Measurements from ENCODE around the gene TRIO. TPM values are rescaled to one million over a fixed set of nuclear protein-coding genes. Genes with fewer than 3 reads are reported as not detected.

The TRIO gene
- total and polyA plus RNA-seq, 11 donors: 35.2 to 99.1 (median 58.4) TPM

- TF ChIP-seq POLR2A (IDR thresholded peaks at IDR 0.05) (no peak), CTCF (IDR thresholded peaks at IDR 0.05) (no peak)
- DNase-seq (peak; percentile 73 to 85 (median 81)), ATAC-seq (peak; percentile 83 to 95 (median 91))
- no peaks in the 10 kb centered on the region for H3K9me3 ChIP-seq
- peak overlapping the region in 9 of 12 donors; percentile 5 to 42 (median 22) for H3K4me3 ChIP-seq
- intact Hi-C loops (cut with DNase I): loop anchor here in 2 of 10 donors (5.0 to 10.0 kb wide), 2 partner anchors 33 to 51 kb away; no protein-coding TSS in a partner anchor
- no peaks in the 10 kb centered on the region for H3K36me3 ChIP-seq
- WGBS, 4 donors: 9 to 17% (median 13%) methylated on average over 14 of the region's 14 CpGs
- no peaks in the 10 kb centered on the region for H3K27me3 ChIP-seq
- H3K4me1 ChIP-seq: peaks cover 28 to 73% (median 65%) of the 10 kb centered on the region in 12 donors
- H3K27ac ChIP-seq: peak overlapping the region in 11 of 12 donors; percentile 60 to 87 (median 73)
Observed at GRCh38 chr5:14153932-14154731, 11.0 kb downstream of the TRIO start.

DNA sequence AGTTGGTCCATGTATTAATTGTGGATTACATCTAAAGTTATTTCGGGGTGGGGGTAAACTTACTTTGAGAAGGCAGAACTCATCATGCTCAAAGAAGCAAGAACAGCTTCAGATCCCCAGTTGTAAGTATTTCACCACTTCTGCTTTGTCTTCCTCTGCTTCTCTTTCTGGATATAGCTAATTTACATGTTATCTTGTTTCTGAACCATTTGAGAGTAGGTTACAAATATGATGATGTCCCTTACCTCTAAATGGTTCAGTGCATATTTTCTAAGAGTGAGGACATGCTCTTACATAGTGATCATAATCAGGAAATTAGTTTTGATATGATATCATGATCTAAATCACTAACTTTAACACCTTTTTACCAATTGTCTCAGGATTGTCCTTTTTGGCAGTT is 11.9 kb downstream of the TRIO start:
- peak overlapping the region in 7 of 12 donors; percentile 1 to 87 (median 72) for H3K27ac ChIP-seq
- intact Hi-C loops (cut with DNase I): loop anchor here in 1 of 10 donors (10.0 kb wide), 1 partner anchor 50 kb away; no protein-coding TSS in a partner anchor
- ATAC-seq: no peak

GRCh38 chr5:14155739-14156138 is 12.6 kb downstream of the TRIO start:
- no peaks in the 10 kb centered on the region for H3K36me3 ChIP-seq
- ATAC-seq (no peak), DNase-seq (no peak)
- H3K27ac ChIP-seq: peak overlapping the region in 1 of 12 donors; percentile 87
- WGBS, 4 donors: 93 to 98% (median 97%) methylated on average over 1 of the region's 1 CpG
- H3K4me3 ChIP-seq: no peak overlapping the region
- intact Hi-C loops (cut with DNase I): loop anchor here in 1 of 10 donors (10.0 kb wide), 1 partner anchor 49 kb away; no protein-coding TSS in a partner anchor
- TF ChIP-seq POLR2A (IDR thresholded peaks at IDR 0.05) (no peak), CTCF (IDR thresholded peaks at IDR 0.05) (no peak)
- no peaks in the 10 kb centered on the region for H3K27me3 ChIP-seq
- H3K9me3 ChIP-seq: no peaks in the 10 kb centered on the region
- peaks cover 25 to 74% (median 61%) of the 10 kb centered on the region in 12 donors for H3K4me1 ChIP-seq

More for the DNA sequence above, 11.9 kb downstream of the TRIO start:
- Histone ChIP-seq H3K4me3 (no peak overlapping the region), H3K4me1 (peaks cover 25 to 69% (median 58%) of the 10 kb centered on the region in 12 donors), H3K27me3 (no peaks in the 10 kb centered on the region), H3K9me3 (no peaks in the 10 kb centered on the region), H3K36me3 (no peaks in the 10 kb centered on the region)
- TF ChIP-seq CTCF (IDR thresholded peaks at IDR 0.05) (no peak), POLR2A (IDR thresholded peaks at IDR 0.05) (no peak)
- WGBS, 4 donors: 76 to 88% (median 87%) methylated on average over 1 of the region's 1 CpG
- DNase-seq: no peak

- H3K4me1 ChIP-seq: peaks cover 25 to 75% (median 64%) of the 10 kb centered on the region in 12 donors
- intact Hi-C loops (cut with DNase I): loop anchor here in 1 of 10 donors (10.0 kb wide), 1 partner anchor 49 kb away; no protein-coding TSS in a partner anchor
- H3K27ac ChIP-seq: peak overlapping the region in 6 of 12 donors; percentile 17 to 87 (median 48)
- H3K36me3 ChIP-seq: no peaks in the 10 kb centered on the region
- no peaks in the 10 kb centered on the region for H3K27me3 ChIP-seq
- ATAC-seq: no peak
- peak overlapping the region in 4 of 12 donors; percentile 23 to 45 (median 34) for H3K4me3 ChIP-seq
- WGBS, 4 donors: 49 to 57% (median 56%) methylated on average over 6 of the region's 6 CpGs
- H3K9me3 ChIP-seq: no peaks in the 10 kb centered on the region
- DNase-seq: no peak
- TF ChIP-seq POLR2A (IDR thresholded peaks at IDR 0.05) (no peak), CTCF (IDR thresholded peaks at IDR 0.05) (no peak)
Observed at GRCh38 chr5:14156290-14156649, 13.1 kb downstream of the TRIO start.
